Uterus (tissue), 4 donors: ENCODE results near the gene PML. TPM values are rescaled to one million over a fixed set of nuclear protein-coding genes. Genes with fewer than 3 reads are reported as not detected.

Experiments
- DNase-seq, 2 donors: peaks; one replicate each; pipeline ENCODE4 v3.0.0-alpha.2; 2019 to 2020
- H3K27ac ChIP-seq, 2 donors: fragments of 200-600 bp; sonication (generic); 1 replicate in 1 of 2; 2 replicates in 1 of 2; pipeline ENCODE4 v1.5.1; 2016 to 2018
- H3K27me3 ChIP-seq, 2 donors: fragments of 200-600 bp; sonication (generic); one replicate each; pipeline ENCODE4 v1.5.1; 2018 to 2019; ENCODE audit warnings: control low read depth in 1 of 2
- H3K36me3 ChIP-seq, 2 donors: fragments of 200-600 bp; sonication (generic); one replicate each; pipeline ENCODE4 v1.5.1; 2019; ENCODE audit warnings: control low read depth in 1 of 2
- H3K4me1 ChIP-seq, 2 donors: fragments of 200-600 bp; sonication (generic); one replicate each; pipeline ENCODE4 v1.5.1; 2018 to 2019; ENCODE audit warnings: control low read depth in 1 of 2
- H3K4me3 ChIP-seq, 2 donors: fragments of 200-600 bp; sonication (generic); 1 replicate in 1 of 2; 2 replicates in 1 of 2; pipeline ENCODE4 v1.5.1; 2018 to 2019; ENCODE audit warnings: mild to moderate bottlenecking in 1 of 2
- H3K9me3 ChIP-seq, 2 donors: fragments of 200-600 bp; sonication (generic); one replicate each; pipeline ENCODE4 v1.5.1; 2019; ENCODE audit warnings: control low read depth in 1 of 2
- POLR2A ChIP-seq, 2 donors: fragments of 450-650 bp; IDR thresholded peaks; one replicate each; pipeline ENCODE4 v1.6.1; 2016; ENCODE audit warnings: antibody characterized with exemption in 2 of 2, mild to moderate bottlenecking in 1 of 2, moderate library complexity in 1 of 2
- intact Hi-C: fragments of 100-400 bp; cut with DNase I; formaldehyde crosslinking; loops from one replicate; pipeline ENCODE4 v1.15.1; 2023; ENCODE audit warnings: low total_unique reads
- total RNA-seq, 4 donors: library from RNA; depleted of rRNA in 3 of 4; stranded (reverse); fragments of >200 nt in 3 of 4; gene quantifications; one replicate each; pipeline versions ENCODE4 v1.1.0 to v1.2.4, GENCODE V29; 2014 to 2023
- TF ChIP-seq, protein P1 (sequence below), 4 experiments: fragments of 200-600 bp in 2 of 4; fragments of 450-650 bp in 2 of 4; sonication (generic) in 2 of 4; IDR thresholded peaks; one replicate each; pipeline ENCODE4 v1.5.1; 2016 to 2019; ENCODE audit warnings: antibody characterized with exemption in 4 of 4, mild to moderate bottlenecking in 2 of 4, moderate library complexity in 1 of 4
- donor health status: DM: yes; HTN: yes; CAD: no.

The PML gene
- total RNA-seq, 4 donors from 2014 or later = 39.0 to 118 (median 78.3) TPM

GRCh38 chr15:73964736-73965093, 29.8 kb upstream of the PML start:
- Histone ChIP-seq H3K4me3 (no peak overlapping the region), H3K4me1 (no peaks in the 10 kb centered on the region), H3K36me3 (no peaks in the 10 kb centered on the region), H3K9me3 (no peaks in the 10 kb centered on the region), H3K27ac (no peak overlapping the region), H3K27me3 (no peaks in the 10 kb centered on the region)
- no peak for TF ChIP-seq POLR2A (IDR thresholded peaks at IDR 0.05)
- TF ChIP-seq, protein P1, sequence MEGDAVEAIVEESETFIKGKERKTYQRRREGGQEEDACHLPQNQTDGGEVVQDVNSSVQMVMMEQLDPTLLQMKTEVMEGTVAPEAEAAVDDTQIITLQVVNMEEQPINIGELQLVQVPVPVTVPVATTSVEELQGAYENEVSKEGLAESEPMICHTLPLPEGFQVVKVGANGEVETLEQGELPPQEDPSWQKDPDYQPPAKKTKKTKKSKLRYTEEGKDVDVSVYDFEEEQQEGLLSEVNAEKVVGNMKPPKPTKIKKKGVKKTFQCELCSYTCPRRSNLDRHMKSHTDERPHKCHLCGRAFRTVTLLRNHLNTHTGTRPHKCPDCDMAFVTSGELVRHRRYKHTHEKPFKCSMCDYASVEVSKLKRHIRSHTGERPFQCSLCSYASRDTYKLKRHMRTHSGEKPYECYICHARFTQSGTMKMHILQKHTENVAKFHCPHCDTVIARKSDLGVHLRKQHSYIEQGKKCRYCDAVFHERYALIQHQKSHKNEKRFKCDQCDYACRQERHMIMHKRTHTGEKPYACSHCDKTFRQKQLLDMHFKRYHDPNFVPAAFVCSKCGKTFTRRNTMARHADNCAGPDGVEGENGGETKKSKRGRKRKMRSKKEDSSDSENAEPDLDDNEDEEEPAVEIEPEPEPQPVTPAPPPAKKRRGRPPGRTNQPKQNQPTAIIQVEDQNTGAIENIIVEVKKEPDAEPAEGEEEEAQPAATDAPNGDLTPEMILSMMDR (IDR thresholded peaks at IDR 0.05) = peak; percentile 91 to 96 (median 94)
- intact Hi-C loops = no loop called here
- DNase-seq = peak; percentile 81

DNA sequence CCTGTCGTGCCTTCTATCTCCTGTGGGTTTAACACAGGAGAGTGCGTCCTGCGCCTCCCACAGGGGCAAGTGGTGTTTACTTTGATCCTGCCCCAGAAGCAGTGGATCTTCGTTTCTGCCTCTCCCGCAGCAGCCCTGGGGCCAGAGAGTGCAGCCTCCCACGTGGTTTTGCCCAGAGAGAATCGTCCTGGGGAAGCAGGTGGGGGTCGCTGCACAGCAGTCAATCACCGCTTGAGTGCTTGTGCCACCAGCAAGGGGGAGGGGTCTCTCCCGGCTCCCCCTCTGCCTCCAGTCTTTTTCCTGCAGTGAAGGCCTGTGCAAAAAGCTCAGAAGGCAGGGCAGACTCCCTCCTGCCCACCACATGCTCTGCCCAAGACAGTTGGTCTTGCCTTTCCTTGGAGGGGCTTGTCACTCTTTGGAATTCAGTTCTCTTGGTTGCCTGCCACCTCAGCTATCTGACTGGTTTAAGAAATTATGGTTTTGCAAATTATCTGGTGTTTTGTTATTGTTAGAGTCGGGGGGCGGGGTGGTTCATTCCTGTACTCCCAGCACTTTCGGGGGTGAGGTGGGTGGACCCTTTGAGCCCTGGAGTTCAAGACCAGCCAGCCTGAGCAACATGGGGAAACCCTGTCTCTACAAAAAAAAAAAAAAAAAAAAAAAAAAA, 29.3 kb upstream of the PML start:
- TF ChIP-seq POLR2A (IDR thresholded peaks at IDR 0.05) = no peak
- TF ChIP-seq, protein P1 (IDR thresholded peaks at IDR 0.05) = no peak
- intact Hi-C loops = no loop called here
- H3K9me3 ChIP-seq = no peaks in the 10 kb centered on the region
- H3K4me1 ChIP-seq = no peaks in the 10 kb centered on the region
- no peaks in the 10 kb centered on the region for H3K36me3 ChIP-seq
- H3K27ac ChIP-seq = no peak overlapping the region
- no peak overlapping the region for H3K4me3 ChIP-seq
- no peaks in the 10 kb centered on the region for H3K27me3 ChIP-seq
- no peak for DNase-seq

GRCh38 chr15:73965758-73966113, 28.8 kb upstream of the PML start:
- no peak for DNase-seq
- intact Hi-C loops = no loop called here
- Histone ChIP-seq H3K27me3 (no peaks in the 10 kb centered on the region), H3K9me3 (no peaks in the 10 kb centered on the region), H3K4me1 (no peaks in the 10 kb centered on the region), H3K36me3 (no peaks in the 10 kb centered on the region), H3K27ac (no peak overlapping the region), H3K4me3 (no peak overlapping the region)
- TF ChIP-seq POLR2A (IDR thresholded peaks at IDR 0.05) = no peak
- TF ChIP-seq, protein P1 (IDR thresholded peaks at IDR 0.05) = no peak

DNA sequence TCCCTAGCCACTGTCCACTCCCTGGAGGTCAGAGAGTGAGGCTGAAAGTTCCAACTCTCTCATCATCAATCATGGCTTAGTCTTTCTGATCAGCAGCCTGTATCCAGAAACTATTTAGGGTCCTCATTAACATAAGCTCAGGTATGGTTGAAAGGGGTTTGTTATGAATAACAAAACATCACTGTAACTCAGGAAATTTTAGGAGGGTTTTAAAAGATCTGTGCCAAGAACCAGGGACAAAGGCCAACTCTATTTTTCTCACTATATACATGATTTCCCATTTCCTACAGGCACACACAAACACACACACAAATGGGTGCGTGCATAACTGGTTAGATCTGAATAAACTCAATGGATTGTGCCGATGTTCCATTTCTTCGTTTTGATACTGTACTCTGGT, 26.1 kb upstream of the PML start:
- intact Hi-C loops = no loop called here
- Histone ChIP-seq H3K4me3 (no peak overlapping the region), H3K27ac (no peak overlapping the region), H3K36me3 (no peaks in the 10 kb centered on the region), H3K4me1 (peaks cover 0 to 8% of the 10 kb centered on the region in 2 donors), H3K27me3 (no peaks in the 10 kb centered on the region), H3K9me3 (no peaks in the 10 kb centered on the region)
- no peak for DNase-seq
- TF ChIP-seq, protein P1 (IDR thresholded peaks at IDR 0.05) = no peak
- TF ChIP-seq POLR2A (IDR thresholded peaks at IDR 0.05) = no peak

- Histone ChIP-seq H3K27me3 (no peaks in the 10 kb centered on the region), H3K4me1 (peaks cover 0 to 8% of the 10 kb centered on the region in 2 donors), H3K36me3 (no peaks in the 10 kb centered on the region), H3K9me3 (no peaks in the 10 kb centered on the region), H3K27ac (no peak overlapping the region), H3K4me3 (no peak overlapping the region)
- intact Hi-C loops = no loop called here
- TF ChIP-seq, protein P1 (IDR thresholded peaks at IDR 0.05) = no peak
- no peak for TF ChIP-seq POLR2A (IDR thresholded peaks at IDR 0.05)
- DNase-seq = no peak
Measured at GRCh38 chr15:73969151-73969759, 25.3 kb upstream of the PML start.
